MV-4-11 (cell line): ENCODE results near the gene LDLRAD2.
"Not testable (repeated sequence)": the region's sequence is repeated elsewhere in the genome, so short reads cannot be mapped to it uniquely, and the experiment has no call there.

Experiments used
- DNase-seq: peaks from one replicate; lab custom pipeline; 2025; lab: John Stamatoyannopoulos, UW

Gene LDLRAD2, protein sequence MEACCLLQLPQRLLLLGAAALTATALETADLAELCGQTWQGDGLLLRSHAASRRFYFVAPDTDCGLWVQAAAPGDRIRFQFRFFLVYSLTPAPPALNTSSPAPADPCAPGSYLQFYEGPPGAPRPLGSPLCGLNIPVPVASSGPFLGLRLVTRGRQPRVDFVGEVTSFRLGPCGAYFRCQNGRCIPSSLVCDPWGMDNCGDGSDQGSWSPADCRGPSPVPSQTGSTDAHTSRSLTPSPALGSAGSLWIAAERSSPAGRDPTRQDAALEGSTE

GRCh38 chr1:21811875-21812305 lies at the start of gene LDLRAD2:
LDLRAD2 (plus strand) TSS chr1:21812265; CDS start chr1:21812452, 187 bp downstream.
- DNase-seq = no peak

GRCh38 chr1:21763236-21763635 lies 48.8 kb upstream of the LDLRAD2 start:
- no peak for DNase-seq

DNA sequence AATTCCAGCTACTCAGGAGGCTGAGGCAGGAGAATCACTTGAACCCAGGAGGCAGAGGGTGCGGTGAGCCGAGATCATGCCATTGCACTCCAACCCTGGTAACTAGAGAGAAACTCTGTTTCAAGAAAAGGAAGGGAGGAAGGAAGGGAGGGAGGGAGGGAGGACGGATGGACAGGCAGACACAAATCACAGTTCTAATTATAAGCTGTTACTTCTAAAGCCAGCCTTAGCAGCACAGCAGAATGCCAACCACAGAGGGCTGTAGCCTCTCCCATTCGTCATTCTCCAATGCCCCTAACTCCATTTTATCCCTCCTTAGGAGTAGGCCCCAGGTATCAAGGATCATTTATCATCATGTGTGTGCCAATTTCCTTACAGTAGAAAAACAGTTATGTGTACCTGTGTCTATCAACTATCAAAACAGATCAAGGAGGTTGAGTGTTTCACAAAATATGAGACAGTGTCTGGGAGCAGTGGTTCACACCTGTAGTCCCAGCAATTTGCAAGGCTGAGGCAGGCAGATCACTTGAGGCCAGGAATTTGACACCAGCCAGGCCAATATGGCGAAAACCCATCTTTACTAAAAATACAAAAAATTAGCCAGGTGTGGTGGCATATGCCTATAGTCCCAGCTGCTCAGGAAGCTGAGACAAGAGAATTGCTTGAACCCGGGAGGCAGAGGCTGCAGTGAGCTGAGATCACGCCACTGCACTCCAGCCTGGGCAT lies 48.2 kb upstream of the LDLRAD2 start:
- DNase-seq = no peak

- DNase-seq = peak; percentile 90
Measured at GRCh38 chr1:21764615-21765423, 47.2 kb upstream of the LDLRAD2 start.

DNA sequence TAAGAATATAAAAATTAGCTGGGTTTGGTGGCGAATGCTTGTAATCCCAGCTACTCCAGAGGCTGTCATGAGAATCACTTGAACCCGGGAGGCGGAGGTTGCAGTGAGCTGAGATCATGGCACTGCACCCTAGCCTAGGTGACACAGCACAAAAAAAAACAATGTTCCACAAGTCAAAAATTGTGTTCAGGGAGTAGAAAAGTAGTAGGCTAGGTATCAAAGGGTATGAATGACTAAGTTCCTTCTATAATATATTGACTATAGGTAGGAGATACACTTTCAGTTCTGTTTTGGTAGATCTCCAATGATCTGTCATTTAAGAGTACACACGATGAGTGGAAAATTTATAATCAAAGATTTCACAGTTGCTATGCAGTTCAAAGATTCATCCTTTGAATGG lies 45.9 kb upstream of the LDLRAD2 start:
- DNase-seq = no peak

GRCh38 chr1:21767106-21767505 lies 45.0 kb upstream of the LDLRAD2 start:
- DNase-seq = not testable (repeated sequence)

- no peak for DNase-seq
Measured at GRCh38 chr1:21770201-21770600, 41.9 kb upstream of the LDLRAD2 start.

DNA sequence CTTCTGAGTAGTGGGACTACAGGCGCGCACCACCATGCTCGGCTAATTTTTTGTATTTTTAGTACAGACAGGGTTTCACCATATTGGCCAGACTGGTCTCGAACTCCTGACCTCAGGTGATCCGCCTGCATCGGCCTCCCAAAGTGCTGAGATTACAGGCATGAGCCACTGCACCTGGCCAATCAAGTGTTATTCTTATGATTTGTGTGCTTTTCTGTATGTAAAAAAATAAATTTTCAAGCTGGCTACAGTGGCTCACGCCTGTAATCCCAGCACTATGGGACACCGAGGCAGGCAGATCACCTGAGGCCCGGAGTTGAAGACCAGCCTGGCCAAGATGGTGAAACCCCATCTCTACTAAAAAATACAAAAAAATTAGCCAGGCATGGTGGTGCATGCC lies 41.5 kb upstream of the LDLRAD2 start:
- DNase-seq = not testable (repeated sequence)

DNA sequence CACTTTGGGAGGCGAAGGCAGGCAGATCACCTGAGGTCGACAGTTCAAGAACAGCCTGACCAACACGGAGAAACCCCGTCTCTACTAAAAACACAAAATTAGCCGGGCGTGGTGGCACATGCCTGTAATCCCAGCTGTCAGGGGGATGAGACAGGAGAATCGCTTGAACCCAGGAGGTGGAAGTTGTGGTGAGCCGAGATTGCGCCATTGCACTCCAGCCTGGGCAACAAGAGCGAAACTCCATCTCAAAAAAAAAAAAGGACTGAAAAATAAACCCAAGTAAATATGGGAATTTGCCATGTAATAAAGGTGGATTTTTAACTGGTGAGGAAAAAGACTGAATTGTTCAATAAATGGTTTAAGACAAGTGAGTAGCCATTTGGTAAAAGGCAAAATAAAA lies 40.4 kb upstream of the LDLRAD2 start:
- peak; percentile 59 for DNase-seq

DNA sequence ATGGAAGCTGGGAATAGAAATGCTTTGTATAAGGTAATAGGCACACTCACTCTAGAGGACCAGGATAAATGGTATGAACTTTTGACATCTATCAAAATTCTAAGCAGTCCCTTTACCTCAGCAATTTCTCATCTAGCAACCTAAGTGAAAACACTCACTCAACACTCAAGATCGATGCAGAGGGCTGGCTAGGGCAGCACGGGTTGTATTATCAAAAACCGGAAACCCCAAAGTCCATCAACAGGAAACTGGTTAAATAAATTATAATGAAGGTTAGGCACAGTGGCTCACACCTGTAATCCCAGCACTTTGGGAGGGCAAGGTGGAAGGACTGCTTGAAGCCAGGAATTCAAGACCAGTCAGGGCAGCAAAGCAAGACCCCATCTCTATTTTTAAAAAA lies 38.5 kb upstream of the LDLRAD2 start:
- DNase-seq = peak; percentile 7

DNA sequence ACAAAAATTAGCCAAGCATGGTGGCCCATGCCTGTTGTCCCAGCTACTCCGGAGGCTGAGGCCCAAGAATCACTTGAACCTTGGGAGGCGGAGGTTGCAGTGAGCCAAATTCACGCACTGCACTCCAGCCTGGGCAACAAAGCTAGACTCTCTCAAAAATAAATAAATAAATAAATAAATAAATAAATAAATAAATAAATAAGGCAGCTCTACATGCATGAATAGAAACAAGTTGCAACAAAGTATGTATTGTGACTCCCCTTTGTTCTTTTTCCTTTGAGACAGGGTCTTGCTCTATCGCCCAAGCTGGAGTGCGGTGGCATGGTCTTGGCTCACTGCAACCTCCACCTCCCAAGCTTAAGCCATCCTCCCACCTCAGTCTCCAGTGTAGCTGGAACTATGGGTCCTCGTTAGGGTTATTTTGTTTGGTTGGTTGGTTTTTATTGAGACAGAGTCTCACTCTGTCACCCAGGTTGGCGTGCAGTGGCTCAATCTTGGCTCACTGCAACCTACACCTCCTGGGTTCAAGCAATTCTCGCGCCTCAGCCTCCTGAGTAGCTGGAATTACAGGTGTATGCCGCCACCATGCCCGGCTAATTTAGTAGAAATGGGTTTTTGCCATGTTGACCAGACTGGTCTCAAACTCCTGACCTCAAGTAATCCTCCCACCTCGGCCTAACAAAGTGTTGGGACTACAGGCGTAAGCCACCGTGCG lies 37.1 kb upstream of the LDLRAD2 start:
- DNase-seq = no peak

DNA sequence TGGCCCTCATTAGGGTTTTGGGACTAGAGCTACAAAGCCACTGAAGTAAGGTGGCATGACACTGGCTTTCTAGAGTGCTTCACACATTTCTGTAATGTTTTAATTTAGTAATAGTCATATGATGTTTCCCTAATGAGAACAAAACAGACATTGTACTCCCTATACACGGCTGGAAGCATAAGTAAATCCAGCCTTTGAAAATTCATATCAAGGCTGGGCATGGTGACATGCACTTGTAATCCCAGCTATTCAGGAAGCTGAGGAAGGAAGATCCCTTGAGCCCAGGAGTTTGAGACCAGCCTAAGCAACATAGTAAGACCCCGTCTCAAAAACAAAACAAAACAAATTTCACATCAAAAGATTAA lies 36.5 kb upstream of the LDLRAD2 start:
- no peak for DNase-seq

DNA sequence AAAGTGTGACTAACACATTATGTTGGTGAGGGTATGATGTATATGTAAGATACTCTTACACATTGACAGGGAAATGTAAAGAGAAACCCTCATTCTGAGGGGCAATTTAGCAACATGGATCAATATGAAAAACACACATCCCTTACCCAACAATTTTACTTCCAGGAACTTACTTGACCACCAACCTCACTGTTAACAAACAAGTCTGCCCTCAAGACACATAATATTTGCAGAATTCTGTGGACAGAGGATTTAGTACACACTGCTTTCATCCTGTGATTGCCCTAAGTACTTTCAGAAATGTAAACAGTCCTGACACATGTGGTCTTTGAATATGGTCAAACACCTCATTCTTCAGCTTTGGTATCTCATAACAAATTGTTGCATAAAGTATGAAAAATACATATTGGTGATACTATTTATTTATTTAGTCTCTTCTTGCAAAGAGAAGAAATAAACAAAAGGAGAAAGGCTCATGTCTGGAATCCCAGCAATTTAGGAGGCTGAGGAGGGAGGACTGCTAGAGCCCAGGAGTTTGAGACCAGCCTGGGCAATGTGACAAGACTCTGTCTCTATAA lies 36.0 kb upstream of the LDLRAD2 start:
- DNase-seq = peak; percentile 78

- DNase-seq = not testable (repeated sequence)
Measured at GRCh38 chr1:21776925-21777324, 35.1 kb upstream of the LDLRAD2 start.

- DNase-seq = no peak
Measured at GRCh38 chr1:21778405-21778727, 33.7 kb upstream of the LDLRAD2 start.

GRCh38 chr1:21779613-21780521 lies 32.2 kb upstream of the LDLRAD2 start:
- no peak for DNase-seq

DNA sequence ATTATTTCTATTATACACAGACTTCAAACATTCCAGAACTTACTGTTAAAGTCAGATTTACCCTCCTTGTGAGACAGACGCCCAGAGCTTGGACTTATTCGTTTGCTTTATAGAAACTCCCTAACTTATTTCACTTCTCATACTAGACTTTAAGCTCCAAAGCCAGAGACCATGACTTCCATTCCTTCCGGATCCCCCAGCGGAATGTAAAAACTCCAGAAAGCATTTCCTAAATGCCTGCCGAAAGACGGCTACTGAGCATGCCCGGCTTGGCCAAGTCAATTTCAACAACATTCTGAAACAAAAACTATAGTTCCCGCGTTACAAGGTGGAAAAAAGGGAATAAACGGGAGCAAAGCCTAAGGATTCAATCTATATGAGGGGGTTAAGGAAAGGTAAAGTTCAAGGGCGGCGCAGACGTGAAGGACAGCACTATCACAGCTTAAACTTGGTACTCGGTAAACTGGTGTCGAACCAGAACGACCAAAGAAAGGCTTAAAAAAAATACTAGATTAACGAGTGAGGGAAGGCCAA lies 30.2 kb upstream of the LDLRAD2 start:
- peak; percentile 45 for DNase-seq

GRCh38 chr1:21782349-21782867 lies 29.7 kb upstream of the LDLRAD2 start:
- peak; percentile 72 for DNase-seq

DNA sequence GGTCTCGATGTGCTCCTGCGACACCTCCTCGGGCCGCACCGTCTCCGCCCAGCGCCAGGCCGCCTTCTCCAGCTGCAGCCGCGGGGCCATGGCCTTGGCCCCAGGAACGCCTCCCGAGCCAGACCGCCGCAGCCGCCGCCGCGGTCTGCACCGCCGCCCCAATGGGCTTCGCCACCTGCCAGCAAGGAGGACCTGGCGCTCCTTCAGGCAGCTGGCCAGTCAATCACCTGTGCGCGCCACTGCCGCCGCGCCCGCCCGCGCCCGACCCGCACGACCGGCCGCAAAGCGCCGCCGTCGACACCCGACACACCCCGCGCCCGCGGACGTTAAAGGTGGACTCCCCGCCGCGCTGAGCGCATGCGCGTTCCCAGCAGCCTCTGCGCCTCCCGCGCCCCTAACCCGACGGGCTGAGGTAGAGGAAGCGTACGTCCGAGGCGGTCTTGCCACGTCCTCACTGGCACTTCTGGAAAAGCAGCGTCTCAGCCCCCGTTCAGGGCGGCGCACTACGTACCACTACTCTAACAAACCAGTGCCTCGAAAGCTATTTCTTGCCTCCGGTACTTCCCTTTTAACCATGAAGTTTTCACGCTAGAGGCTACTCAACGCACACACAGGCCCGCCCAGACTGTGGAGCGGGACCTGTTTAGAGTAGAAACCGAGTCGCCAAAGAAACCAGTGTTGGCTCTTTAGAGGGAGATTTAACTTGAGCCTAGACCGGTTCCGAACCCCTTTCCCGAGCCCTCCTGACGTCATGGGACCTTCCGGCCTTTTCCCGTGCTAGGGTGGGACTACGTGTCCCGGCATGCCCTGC lies 29.0 kb upstream of the LDLRAD2 start, which contains the start of gene USP48:
USP48 (minus strand) TSS at position 282 of the 811 bp plus-strand sequence; CDS start at position 90, 192 bp downstream.
- peak; percentile 93 for DNase-seq
